ENCODE data around the gene ACADS. TPM values are rescaled to one million over a fixed set of nuclear protein-coding genes. Genes with fewer than 3 reads are reported as not detected.

The ACADS gene
- total RNA-seq, 6 experiments from 2014 or later, result 94.1 to 172 (median 156) TPM

- no peaks in the 10 kb centered on the region for H3K4me1 ChIP-seq
- no peak for TF ChIP-seq CTCF (IDR thresholded peaks at IDR 0.05)
- H3K36me3 ChIP-seq, result peaks cover 0 to 58% (median 15%) of the 10 kb centered on the region in 4 donors
- no peak for DNase-seq
- H3K9me3 ChIP-seq, result no peaks in the 10 kb centered on the region
- no peak overlapping the region for H3K27ac ChIP-seq
- intact Hi-C loops (cut with DNase I), result no loop called here
- WGBS (ENCODE audit: insufficient coverage, low coverage, low lambda C conversion rate, missing lambda C conversion rate), result 80% methylated on average over 1 of the region's 3 CpGs
- no peaks in the 10 kb centered on the region for H3K27me3 ChIP-seq
- no peak for ATAC-seq
- no peak overlapping the region for H3K4me3 ChIP-seq
Observed at GRCh38 chr12:120763250-120763649, 37.6 kb downstream of the ACADS start.

GRCh38 chr12:120764816-120765215 is 39.2 kb downstream of the ACADS start:
- H3K36me3 ChIP-seq, result peaks cover 0 to 67% (median 15%) of the 10 kb centered on the region in 4 donors
- no peak for DNase-seq
- ATAC-seq, result no peak
- H3K9me3 ChIP-seq, result no peaks in the 10 kb centered on the region
- H3K4me1 ChIP-seq, result no peaks in the 10 kb centered on the region
- H3K4me3 ChIP-seq, result no peak overlapping the region
- intact Hi-C loops (cut with DNase I), result no loop called here
- no peaks in the 10 kb centered on the region for H3K27me3 ChIP-seq
- 84% methylated on average over 8 of the region's 9 CpGs for WGBS (ENCODE audit: insufficient coverage, low coverage, low lambda C conversion rate, missing lambda C conversion rate)
- H3K27ac ChIP-seq, result no peak overlapping the region
- TF ChIP-seq POLR2A (IDR thresholded peaks at IDR 0.05) (no peak), CTCF (IDR thresholded peaks at IDR 0.05) (no peak)

- intact Hi-C loops (cut with DNase I), result no loop called here
- ATAC-seq (no peak), DNase-seq (no peak)
- no peaks in the 10 kb centered on the region for H3K9me3 ChIP-seq
- H3K27me3 ChIP-seq, result no peaks in the 10 kb centered on the region
- WGBS (ENCODE audit: insufficient coverage, low coverage, low lambda C conversion rate, missing lambda C conversion rate), result 72% methylated on average over 5 of the region's 5 CpGs
- no peaks in the 10 kb centered on the region for H3K4me1 ChIP-seq
- no peak overlapping the region for H3K4me3 ChIP-seq
- peaks cover 0 to 63% (median 15%) of the 10 kb centered on the region in 4 donors for H3K36me3 ChIP-seq
- no peak for TF ChIP-seq CTCF (IDR thresholded peaks at IDR 0.05)
- TF ChIP-seq POLR2A (IDR thresholded peaks at IDR 0.05), result no peak
- H3K27ac ChIP-seq, result no peak overlapping the region
Observed at GRCh38 chr12:120766566-120766965, 40.9 kb downstream of the ACADS start.

- Histone ChIP-seq H3K27ac (no peak overlapping the region), H3K36me3 (peaks cover 0 to 63% (median 15%) of the 10 kb centered on the region in 4 donors), H3K27me3 (no peaks in the 10 kb centered on the region), H3K9me3 (no peaks in the 10 kb centered on the region), H3K4me3 (no peak overlapping the region), H3K4me1 (no peaks in the 10 kb centered on the region)
- intact Hi-C loops (cut with DNase I), result no loop called here
- no peak for TF ChIP-seq POLR2A (IDR thresholded peaks at IDR 0.05)
- no peak for TF ChIP-seq CTCF (IDR thresholded peaks at IDR 0.05)
- ATAC-seq (no peak), DNase-seq (no peak)
- WGBS (ENCODE audit: insufficient coverage, low coverage, low lambda C conversion rate, missing lambda C conversion rate), result 88% methylated on average over 5 of the region's 11 CpGs
Observed at GRCh38 chr12:120767071-120768024, 41.7 kb downstream of the ACADS start.
